NCI-H1930 (cell line): ENCODE data around the gene KAZN.
A peak's percentile ranks its signal among the peaks of the same experiment; 100 is the strongest.

Experiments used
- DNase-seq, 2 experiments: peaks; one replicate each; lab custom pipeline; 2025; lab: John Stamatoyannopoulos, UW

Gene KAZN

DNA sequence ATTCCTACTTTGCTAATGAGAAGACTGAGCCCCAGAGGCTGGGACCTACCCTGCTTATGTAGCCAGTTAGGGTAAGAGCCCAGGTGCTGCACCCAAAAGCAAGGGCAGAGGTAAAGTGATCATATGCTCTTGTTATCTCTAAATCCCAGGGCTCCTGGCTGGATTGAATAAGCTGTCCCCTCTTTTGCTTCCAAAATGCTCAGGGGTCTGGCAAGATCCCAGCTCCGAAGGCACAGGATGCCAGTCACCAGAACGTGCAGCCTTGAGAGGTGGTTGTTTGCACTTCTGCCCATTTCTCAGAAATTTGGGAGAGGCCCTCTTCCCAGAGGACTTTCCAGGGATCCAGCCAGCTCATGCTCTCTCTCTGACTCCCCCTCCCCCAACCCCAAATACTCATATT, 412.7 kb downstream of the KAZN start:
- DNase-seq = no peak

DNA sequence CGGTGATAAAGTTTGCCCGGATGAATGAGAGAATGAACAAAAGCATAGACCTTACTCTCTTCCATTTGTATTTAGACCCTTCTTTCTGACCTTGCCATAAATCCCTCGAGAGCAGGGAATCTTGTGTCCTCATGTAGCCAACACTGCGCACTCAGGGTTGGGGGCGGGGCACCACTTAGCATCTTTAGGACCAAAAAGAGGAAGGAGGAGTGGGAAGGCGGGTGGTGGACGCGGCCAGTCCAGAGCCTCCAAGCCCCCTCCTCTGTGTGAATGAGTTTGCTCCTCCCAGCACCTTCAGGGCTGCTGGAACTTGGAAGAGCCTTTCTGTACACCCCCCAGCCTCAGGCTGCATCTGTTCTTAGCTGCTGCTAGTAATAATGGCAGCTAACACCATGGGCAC, 413.2 kb downstream of the KAZN start:
- DNase-seq = no peak

DNA sequence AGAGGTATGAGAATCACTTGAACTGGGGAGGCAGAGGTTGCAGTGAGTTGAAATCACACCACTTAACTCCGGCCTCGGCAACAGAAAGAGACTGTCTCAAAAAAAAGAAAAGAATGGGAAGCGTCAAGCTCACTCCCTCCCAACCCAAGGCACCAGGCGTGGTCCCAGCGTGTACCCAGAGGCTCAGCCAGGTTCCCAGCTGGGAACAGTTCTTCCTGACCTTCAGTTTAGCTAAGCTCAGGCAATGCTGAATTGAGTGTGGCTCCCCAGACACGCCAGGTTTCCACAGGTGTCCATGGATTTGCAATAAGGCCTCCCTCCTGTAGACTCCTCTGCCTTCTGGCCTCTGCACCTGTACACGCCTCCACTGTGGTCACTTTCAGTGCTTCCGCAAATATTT, 414.3 kb downstream of the KAZN start:
- no peak for DNase-seq

DNA sequence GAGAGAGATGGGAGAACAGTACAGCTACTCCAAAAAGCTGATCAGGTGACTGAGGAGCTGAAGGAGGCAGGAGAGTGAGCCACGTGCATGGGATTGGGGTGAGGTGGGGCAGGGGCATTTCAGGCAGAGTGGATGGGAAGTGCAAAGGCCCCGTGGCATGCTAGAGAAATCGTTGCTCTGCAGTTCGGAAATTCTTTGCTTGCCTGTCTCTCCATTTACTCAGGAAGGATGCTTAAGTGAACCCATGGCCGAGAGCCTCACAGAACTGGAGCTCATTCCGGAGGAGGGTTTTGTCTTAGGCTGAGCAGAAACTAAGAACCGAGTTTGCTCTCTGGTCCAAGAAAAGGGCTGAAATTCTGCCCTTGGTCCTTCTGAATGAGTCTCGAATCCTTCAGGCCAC, 415.3 kb downstream of the KAZN start:
- no peak for DNase-seq

DNA sequence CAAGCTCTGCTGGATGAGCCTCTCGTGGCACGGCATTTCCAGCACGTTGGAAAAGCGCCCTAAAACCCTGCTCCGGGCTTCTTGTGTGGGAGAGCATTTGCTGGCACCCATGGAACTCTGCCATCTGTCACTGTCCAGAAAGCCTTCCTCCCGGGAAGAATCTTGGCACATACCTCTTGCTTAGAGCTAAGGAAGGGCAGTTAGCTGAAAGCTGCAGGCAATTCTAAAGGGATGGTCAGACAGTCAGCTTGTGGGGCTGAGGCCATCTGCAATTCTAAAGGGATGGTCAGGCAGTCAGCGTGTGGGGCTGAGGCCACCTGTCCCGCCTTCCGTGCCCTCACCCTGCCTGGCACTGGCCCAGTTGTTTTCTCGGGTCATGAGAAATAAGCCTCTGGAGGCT, 416.0 kb downstream of the KAZN start:
- no peak for DNase-seq

DNA sequence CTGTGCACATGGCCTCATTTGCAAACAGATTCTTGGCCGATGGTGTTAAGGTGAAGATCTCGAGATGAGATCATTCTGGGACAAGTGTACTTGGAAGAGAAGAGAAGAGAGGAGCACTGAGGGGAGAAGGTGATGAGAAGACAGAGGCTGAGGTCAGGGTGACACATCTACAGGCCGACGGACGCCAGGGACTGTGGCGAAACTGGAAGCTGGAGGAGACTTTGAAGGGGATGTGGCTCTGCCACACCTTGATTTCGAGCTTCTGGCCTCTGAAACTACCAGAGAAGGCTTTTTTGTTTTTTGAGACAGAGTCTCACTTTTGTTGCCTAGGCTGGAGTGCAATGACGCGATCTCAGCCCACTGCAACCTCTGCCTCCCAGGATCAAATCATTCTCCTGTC, 417.5 kb downstream of the KAZN start:
- DNase-seq = no peak

DNA sequence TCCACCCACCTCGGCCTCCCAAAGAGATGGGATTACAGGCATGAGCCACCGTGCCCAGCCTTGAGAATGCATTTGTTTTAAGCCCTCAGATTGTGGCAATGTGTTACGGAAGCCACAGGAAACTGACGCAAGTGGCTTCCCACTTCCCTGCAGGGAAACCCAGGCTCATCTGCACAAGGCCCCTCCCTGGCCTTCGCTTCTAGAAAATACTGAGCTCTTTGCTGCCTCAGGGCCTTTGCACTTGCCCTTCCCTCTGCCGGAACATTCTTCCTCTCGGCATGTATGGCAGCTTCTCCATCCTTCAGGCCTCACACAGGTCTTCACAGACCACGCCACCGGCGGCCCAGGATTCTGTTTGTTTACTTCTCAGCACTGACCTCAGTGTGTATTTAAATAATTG, 418.0 kb downstream of the KAZN start:
- DNase-seq = no peak

DNA sequence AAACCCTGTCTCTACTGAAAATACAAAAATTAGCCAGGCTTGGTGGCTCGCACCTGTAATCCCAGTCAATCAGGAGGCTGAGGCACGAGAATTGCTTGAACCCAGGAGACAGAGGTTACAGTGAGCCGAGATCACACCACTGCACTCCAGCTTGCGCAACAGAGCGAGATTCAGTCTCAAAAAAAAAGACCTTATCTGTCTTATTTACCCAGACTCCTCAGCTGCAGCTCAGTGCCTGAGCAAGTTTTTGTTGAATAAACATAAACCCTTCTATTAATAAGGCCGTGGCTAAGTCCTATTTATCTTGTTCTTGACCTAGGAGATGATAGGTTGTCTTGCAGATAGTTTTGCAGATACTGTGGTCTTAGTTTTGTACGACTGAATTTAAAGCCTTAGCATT, 418.6 kb downstream of the KAZN start:
- DNase-seq = no peak

DNA sequence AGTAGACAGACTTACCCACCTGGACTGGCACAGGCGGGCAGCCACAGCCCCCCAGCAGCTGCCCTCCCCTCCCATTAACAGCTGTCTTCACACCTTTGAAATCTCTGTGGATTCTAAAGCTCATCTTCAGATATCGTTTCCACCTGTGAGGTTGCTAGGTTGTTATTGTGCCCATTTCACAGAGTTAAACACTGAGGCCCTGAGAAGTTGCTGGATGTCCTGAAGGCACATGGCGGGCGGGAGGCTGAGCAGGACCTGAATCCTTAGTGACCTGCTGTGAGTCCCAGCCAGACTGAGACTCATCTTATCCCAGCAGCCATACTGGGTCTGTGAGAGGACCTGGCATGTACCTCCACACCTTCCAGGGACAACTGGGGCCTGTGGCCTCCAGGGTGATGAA, 420.3 kb downstream of the KAZN start:
- DNase-seq = no peak

DNA sequence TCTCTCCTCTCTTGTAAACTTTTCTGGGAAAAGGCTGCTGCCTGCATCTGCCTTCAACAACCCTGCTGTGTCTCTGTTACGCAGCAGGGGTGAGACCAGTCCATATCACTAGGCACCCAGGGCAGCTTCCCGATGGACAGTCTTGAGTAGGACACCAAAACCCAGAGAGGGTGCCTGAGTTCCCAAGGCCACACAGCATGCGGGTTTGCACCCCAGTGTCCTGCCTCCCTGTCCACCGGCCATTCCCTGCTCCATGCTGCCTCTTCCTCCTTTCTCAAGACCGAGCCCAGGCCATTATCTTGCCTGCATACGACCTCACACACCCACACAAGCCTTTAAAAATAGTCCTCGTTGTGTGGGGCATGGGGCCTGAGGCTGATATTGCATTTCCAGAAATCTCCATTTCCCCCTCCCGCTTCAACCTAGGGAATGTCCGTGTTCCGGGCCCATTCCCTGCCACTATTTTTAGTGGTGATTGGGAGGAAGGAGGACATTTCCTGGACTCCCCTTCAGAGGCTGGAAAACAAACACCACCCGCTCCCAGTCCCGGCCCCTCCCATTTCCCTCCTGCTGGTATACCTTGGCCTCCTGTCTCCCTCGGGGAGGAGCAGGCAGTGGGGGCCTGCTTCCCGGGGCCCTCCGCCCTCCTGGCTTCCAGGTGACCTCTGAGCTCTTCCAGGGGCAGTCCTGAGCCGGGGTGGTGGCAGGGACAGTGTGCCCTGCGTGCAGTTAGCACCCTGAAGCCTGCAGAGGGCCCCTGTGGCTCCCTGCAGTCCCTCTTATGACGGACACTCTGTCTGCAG, 422.7 kb downstream of the KAZN start:
- DNase-seq = no peak

DNA sequence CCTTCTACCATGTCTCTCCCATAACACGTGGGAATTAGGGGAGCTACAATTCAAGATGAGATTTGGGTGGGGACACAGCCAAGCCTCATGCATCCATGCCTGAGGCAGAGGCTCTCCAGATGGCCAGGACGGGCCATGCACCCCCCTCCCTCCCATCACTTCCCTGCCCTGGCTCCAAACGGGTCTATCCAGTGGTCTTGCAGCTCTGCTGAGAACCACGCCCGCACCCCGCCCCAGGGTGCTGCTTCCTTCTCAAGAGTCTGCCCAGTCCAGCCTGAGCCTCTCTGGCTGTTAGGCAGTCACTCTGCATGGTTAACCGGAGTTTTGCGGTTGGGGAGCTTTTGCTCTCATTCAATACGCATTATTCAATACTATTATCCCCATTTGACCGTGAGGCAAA, 423.6 kb downstream of the KAZN start:
- no peak for DNase-seq

DNA sequence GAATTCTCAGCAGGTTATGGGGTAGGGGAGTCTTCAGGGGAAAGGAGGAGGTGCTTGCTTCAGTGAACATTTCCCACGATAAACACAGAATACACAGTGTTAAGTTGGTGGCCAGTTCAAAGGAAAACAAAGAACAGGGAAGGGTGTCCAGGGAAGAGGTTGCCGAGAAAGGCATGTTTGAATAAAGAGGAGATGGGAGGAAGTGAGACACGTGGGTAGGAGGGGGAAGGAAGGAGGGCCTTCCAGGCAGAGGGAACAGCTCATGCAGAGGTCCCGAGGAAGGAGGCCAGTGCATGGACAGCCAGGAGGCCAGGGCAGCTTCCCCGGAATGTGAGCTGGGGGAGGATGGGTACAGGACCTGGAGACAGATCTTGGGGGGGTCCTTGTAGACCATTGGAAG, 424.7 kb downstream of the KAZN start:
- DNase-seq = no peak

DNA sequence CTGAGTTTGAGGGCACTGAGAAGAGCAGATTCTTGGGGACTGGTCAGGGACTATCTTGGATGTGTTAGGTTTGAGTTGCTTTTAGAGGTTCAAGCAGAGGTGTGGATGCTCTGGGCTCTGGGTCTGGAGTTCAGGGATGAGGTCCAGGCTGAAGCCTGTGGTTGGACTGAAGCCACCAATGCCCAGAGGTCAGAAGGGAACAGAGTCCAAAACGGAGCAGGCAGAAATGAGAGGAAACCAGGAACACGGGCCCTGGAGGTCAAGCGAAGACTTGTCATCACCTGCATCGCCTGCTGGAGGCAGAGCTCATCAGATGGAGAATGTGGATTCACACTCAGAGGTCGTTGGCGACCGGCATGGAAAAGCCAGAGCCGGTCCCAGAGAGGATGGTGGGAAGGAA, 425.5 kb downstream of the KAZN start:
- DNase-seq = no peak

DNA sequence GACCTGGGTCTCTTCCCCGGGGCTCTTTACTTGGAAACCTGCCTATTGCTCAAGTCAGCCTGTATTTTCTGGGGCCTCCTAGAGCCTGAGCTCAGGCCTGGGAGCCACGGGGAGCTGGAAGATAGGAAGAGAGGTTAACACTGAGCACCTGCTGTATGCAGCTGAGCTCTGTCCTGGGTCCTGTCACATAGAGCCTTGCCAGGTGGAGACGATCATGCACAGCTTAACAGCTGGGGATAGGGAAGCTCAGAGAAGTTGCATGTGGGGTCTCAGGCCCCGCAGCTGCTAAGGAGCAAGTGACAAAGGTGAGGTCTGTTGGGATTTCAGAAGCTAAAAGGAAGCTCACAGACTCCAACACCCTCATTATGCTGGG, 427.6 kb downstream of the KAZN start:
- no peak for DNase-seq

DNA sequence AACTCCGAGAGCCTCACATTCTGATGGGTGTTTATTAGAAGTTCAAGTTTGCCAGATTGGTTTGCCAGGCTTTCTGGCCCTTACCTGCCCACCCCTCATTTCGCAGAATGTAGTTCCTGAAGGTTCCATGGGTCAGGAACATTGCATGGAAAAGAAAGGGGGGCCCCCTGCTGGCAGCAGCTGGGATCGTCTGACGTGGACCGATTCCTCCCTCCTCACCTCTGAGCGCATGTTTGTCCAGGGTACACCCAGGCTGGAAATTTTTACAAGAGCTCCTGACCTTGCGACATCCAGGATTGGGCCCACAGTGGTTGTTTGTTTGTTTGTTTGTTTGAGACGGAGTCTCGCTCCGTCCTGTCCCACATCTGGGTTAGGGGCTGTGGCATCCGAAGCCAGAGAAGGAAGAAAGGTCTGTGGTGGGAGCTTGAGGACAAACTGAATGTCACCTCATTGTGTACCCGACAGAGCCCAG, 429.1 kb downstream of the KAZN start:
- DNase-seq = peak; percentile 2 to 13

DNA sequence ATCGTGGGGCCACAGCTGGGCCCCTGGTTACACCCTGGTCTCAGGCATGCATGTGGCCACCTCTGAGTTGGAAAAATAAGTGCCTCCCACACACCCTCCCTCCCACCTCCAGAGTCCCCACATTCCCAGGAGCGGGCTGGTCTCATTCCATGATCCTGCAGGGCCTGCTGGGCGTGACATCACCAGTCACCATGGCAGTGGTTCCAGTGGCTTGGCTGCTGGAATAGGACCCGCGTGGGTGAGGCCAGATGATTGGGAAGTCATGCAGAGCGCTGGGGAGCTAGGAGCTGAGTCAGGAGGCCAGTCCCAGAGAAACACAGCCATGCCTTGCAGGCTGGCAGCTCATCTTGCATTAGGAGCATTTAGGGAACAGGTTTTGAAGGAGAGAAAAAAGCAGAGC, 429.6 kb downstream of the KAZN start:
- no peak for DNase-seq

DNA sequence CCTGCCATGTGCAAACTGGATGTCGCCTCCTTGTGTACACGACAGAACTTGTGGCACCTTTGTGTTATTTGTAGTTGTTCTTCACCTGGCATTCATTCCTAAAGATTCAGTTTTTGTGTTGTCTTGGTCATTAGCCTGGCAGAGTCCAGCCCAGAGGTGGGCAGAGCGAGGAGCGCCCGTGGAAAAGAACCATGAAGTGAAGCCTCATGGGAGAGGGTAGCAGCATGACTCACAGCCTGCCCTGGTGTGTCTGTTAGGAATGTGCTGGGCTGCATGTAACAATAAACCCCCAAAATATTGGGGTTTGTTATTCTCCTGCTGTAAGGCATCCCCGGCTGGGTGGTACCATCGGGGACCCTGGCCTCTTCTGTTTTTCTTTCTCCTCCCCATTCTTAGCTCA, 430.1 kb downstream of the KAZN start:
- DNase-seq = no peak

DNA sequence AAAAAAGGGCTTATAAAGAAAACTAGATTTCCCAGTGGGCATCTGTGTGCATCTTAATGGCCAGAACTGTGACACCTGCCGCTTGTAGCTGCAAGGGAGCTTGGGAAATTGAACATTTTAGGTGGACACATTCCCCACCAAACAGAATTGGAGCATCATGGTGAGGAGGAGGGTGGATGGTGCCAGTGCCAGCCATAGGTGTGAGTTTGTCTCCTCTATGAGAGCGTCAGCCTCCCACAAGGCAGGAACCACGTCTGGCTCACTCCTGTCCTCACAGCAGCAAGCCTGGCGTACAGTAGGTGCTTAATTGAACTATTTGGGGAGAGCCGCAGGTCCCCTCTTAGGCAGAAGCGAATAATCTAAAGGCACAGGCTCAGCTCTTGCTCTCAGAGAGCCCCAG, 430.6 kb downstream of the KAZN start:
- DNase-seq = no peak

DNA sequence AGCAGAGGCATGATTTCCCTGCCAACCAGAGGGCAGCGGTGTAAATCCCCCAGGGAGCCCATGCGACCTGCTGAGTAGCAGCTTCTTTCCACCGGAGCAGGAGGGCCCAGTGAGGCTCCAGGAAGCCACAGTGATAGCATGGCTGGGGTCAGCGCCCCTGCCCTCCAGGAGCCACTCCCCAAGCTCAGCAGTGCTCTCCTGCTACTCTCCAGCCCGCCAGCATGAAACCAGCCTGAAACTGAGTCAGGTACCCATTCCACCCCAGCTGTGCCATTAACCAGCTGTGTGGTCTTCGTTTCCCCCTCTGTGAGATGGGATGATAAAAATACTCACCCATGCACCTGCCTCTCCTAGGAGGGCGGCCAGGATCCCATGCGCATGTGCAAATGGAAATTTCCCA, 431.3 kb downstream of the KAZN start:
- no peak for DNase-seq

DNA sequence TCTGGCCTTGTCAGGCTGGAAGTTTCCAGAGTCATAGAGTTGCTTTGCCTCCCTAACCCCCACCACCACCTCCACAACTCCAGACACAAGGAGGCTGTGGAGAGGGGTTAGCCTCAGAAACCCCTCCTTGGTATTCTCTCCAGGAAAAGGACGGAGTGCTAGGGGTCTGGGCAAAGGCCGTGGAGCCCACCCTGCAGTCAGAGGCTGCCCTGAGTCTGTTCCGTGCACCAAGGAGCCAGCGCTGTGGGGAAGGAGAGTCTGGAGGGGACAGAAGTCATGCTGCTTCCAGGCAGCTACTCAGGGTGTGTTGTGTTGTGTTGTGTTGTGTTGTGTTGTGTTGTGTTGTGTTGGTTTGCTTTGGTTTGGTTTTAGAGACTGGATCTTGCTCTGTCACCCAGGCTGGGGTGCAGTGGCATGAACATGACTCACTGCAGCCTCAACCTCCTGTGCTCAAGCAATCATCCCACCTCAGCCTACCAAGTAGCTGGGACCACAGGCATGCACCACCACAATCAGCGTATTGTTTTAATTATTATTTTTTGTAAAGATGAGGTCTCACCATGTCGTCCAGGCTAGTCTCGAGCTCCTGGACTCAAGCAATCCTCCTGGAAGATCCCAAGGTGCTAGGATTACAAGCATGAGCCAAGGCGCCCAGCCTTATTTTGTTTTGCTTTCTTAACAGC, 432.9 kb downstream of the KAZN start:
- no peak for DNase-seq

DNA sequence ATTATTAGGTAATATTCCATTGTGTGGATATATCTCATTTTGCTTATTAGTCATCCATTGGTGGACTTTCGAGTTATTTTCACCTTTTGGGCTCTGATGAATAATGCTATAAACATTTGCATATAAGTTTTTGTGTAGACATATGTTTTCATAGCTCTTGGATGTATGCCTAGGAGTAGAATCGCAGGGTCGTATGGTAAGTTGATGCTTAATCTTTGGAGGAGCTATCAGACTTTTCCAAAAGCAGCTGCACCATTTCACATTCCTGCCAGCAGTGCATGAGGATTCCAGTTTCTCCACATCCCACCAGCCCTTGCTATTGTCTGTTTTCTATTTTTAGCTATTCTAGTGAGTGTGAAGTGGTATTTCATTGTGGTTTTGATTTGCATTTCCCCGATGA, 434.8 kb downstream of the KAZN start:
- DNase-seq = no peak

DNA sequence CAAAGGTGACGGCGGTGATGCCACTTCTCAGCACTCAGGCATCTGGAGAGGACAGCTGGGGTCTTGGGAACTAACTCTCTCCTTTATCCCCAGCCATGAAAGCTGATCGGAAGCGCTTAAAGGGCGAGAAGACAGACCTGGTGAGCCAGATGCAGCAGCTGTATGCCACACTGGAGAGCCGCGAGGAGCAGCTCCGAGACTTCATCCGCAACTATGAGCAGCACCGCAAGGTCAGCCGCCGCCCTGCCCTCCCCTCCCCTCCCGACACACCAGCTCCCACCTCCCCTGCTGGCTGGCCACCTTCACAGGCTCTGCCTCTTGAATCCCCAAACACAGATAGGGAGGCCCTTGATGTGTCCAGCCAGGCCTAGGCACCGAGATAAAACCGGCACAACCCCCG, 436.2 kb downstream of the KAZN start:
- no peak for DNase-seq

DNA sequence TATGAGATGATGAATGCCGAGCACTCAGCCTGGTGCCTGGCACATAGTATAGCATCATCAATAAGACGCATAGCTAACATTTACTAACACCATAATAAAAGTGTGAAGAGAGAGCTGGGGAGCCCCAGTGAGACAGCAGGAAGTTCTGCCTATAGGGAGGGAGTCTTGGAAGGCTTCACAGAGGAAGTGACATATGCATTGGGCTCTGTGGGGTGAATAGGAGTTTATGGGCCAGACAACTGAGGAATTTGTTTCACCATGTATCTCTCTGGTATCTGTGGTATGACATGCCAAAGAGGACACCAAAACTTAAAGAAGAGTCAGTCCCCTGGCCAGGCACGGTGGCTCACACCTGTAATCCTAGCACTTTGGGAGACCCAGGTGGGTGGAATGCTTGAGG, 436.8 kb downstream of the KAZN start:
- DNase-seq = no peak

DNA sequence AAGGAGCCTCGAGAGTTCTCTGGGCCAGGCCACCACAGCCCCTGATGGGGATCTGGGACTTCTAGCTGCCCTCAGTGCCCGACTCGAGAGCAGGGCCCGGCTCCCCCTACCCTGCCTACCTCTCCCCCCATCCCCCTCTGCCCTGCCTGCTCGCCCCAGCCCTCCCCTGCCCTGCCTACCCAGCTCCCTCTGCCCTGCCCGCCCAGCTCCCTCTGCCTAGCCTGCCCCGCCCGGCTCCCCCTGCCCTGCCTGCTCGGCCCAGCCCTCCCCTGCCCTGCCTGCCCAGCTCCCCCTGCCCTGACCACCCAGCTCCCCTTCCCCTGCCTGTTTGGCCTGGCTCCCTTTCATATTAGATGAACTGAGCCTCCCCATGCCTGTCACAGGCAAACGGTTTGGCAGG, 437.6 kb downstream of the KAZN start:
- DNase-seq = no peak
